Measurements from ENCODE around the gene MRPS34. TPM values are rescaled to one million over a fixed set of nuclear protein-coding genes. Genes with fewer than 3 reads are reported as not detected.

Gene MRPS34
- total and polyA plus RNA-seq, 8 donors, result 21.1 to 204 (median 103) TPM

- WGBS, 5 donors, result 73 to 80% (median 75%) methylated on average over 23 to 27 of the region's 27 CpGs
- Histone ChIP-seq H3K9me3 (no peaks in the 10 kb centered on the region), H3K4me1 (peaks cover 34 to 52% (median 46%) of the 10 kb centered on the region in 4 donors), H3K4me3 (peak overlapping the region; percentile 75 to 98 (median 94)), H3K27me3 (no peaks in the 10 kb centered on the region), H3K27ac (peak overlapping the region in 4 of 5 donors; percentile 92 to 97 (median 94)), H3K36me3 (peaks cover 42 to 54% (median 51%) of the 10 kb centered on the region in 4 donors)
- TF ChIP-seq EP300 (IDR thresholded peaks at IDR 0.05) (no peak), POLR2A (IDR thresholded peaks at IDR 0.05) (no peak), POLR2AphosphoS5 (IDR thresholded peaks at IDR 0.05) (no peak)
- TF ChIP-seq, protein P1, sequence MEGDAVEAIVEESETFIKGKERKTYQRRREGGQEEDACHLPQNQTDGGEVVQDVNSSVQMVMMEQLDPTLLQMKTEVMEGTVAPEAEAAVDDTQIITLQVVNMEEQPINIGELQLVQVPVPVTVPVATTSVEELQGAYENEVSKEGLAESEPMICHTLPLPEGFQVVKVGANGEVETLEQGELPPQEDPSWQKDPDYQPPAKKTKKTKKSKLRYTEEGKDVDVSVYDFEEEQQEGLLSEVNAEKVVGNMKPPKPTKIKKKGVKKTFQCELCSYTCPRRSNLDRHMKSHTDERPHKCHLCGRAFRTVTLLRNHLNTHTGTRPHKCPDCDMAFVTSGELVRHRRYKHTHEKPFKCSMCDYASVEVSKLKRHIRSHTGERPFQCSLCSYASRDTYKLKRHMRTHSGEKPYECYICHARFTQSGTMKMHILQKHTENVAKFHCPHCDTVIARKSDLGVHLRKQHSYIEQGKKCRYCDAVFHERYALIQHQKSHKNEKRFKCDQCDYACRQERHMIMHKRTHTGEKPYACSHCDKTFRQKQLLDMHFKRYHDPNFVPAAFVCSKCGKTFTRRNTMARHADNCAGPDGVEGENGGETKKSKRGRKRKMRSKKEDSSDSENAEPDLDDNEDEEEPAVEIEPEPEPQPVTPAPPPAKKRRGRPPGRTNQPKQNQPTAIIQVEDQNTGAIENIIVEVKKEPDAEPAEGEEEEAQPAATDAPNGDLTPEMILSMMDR (IDR thresholded peaks at IDR 0.05), result no peak
- intact Hi-C loops (cut with DNase I; ENCODE audit: low total_unique reads), result no loop called here
- no peak for DNase-seq
These were observed 3.3 kb downstream of the MRPS34 start for GRCh38 chr16:1769402-1770300.

DNA sequence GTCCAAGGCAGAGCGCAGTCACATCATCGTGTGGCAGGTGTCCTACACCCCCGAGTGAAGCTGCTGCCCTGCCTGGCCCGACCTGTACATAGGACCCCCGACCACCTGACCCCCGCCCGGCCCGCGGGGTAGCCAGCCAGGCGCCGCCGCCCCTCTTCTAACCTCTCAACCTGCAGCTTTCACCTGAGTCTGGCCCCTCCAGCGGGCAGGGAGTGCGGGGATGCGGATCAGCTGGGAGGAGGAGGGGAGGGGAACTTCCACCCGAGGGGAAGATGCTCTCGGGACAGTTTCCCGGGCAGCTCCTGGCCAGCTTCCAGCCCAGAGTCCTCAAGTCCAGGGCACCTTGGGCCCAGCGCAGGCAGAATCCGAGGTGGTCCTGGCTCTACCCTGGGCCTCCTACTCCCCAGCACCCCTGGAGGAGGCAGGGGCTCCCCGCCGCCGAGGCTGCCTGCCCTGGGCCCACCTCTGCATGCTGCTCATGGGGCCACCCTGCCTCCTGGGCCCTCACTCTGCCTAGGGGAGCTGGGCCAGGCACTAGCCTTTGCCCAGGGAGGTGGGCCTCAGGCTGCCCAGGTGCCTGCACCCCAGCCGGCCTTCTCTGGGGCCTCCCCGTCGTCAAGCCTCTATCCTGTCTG is 4.0 kb downstream of the MRPS34 start:
- Histone ChIP-seq H3K9me3 (no peaks in the 10 kb centered on the region), H3K4me3 (no peak overlapping the region), H3K27me3 (no peaks in the 10 kb centered on the region), H3K4me1 (peaks cover 26 to 48% (median 39%) of the 10 kb centered on the region in 4 donors), H3K27ac (peak overlapping the region in 3 of 5 donors; percentile 94 to 97 (median 95)), H3K36me3 (peaks cover 48 to 62% (median 59%) of the 10 kb centered on the region in 4 donors)
- DNase-seq, result no peak
- intact Hi-C loops (cut with DNase I; ENCODE audit: low total_unique reads), result no loop called here
- 77 to 84% (median 82%) methylated on average over 7 to 26 of the region's 26 CpGs for WGBS, 5 donors
- TF ChIP-seq POLR2A (IDR thresholded peaks at IDR 0.05), result no peak
- no peak for TF ChIP-seq POLR2AphosphoS5 (IDR thresholded peaks at IDR 0.05)
- no peak for TF ChIP-seq EP300 (IDR thresholded peaks at IDR 0.05)
- TF ChIP-seq, protein P1 (IDR thresholded peaks at IDR 0.05), result no peak

GRCh38 chr16:1768061-1768766 is 4.7 kb downstream of the MRPS34 start:
- Histone ChIP-seq H3K27ac (no peak overlapping the region), H3K36me3 (peaks cover 51 to 68% (median 66%) of the 10 kb centered on the region in 4 donors), H3K4me3 (no peak overlapping the region), H3K27me3 (no peaks in the 10 kb centered on the region), H3K9me3 (no peaks in the 10 kb centered on the region), H3K4me1 (peaks cover 23 to 50% (median 35%) of the 10 kb centered on the region in 4 donors)
- DNase-seq, result no peak
- intact Hi-C loops (cut with DNase I; ENCODE audit: low total_unique reads), result no loop called here
- WGBS, 5 donors, result 86 to 89% (median 87%) methylated on average over 18 to 41 of the region's 41 CpGs
- TF ChIP-seq POLR2A (IDR thresholded peaks at IDR 0.05) (no peak), POLR2AphosphoS5 (IDR thresholded peaks at IDR 0.05) (no peak), EP300 (IDR thresholded peaks at IDR 0.05) (no peak)
- TF ChIP-seq, protein P1 (IDR thresholded peaks at IDR 0.05), result no peak

Data from stomach (tissue), 9 donors.